Kidney (tissue), 14 donors: ENCODE measurements around the gene MAP3K14. TPM values are rescaled to one million over a fixed set of nuclear protein-coding genes. Genes with fewer than 3 reads are reported as not detected.

Source experiments
- DNase-seq, 5 donors: peaks; one replicate each; pipeline ENCODE4 v3.0.0-alpha.2; 2013 to 2020
- FAIRE-seq: peaks from 2 replicates; lab custom pipeline; 2012; peaks lifted over from hg19 to GRCh38; lab: Jason Lieb, UNC
- H3K27ac ChIP-seq, 2 donors: one replicate each; pipeline ENCODE4 v1.7.0; 2013; ENCODE audit warnings: low read depth in 2 of 2, low read length in 2 of 2, inconsistent platforms in 1 of 2
- H3K27me3 ChIP-seq: one replicate; pipeline ENCODE4 v1.7.1; 2013; ENCODE audit warnings: low read length, inconsistent platforms; ENCODE audit not compliant: control insufficient read depth, insufficient read depth
- H3K36me3 ChIP-seq, 3 donors: one replicate each; pipeline versions ENCODE4 v1.7.0 to v1.7.1; 2013; ENCODE audit warnings: low read length in 3 of 3, control low read depth in 1 of 3, inconsistent platforms in 1 of 3; ENCODE audit not compliant: insufficient read depth in 3 of 3, control insufficient read depth in 2 of 3
- H3K4me1 ChIP-seq, 3 donors: one replicate each; pipeline versions ENCODE4 v1.7.0 to v1.7.1; 2013; ENCODE audit warnings: low read length in 3 of 3, inconsistent platforms in 1 of 3, low read depth in 1 of 3; ENCODE audit not compliant: control insufficient read depth in 2 of 3, insufficient read depth in 2 of 3
- H3K4me3 ChIP-seq, 3 donors: one replicate each; pipeline versions ENCODE4 v1.7.0 to v1.8.1; 2013; ENCODE audit warnings: low read length in 3 of 3, control low read depth in 1 of 3, inconsistent platforms in 1 of 3
- H3K9ac ChIP-seq, 3 donors: one replicate each; pipeline versions ENCODE4 v1.7.0 to v1.7.1; 2013; ENCODE audit warnings: low read length in 3 of 3, control low read depth in 1 of 3, inconsistent platforms in 1 of 3
- H3K9me3 ChIP-seq, 3 donors: one replicate each; pipeline versions ENCODE4 v1.7.0 to v1.7.1; 2013; ENCODE audit warnings: low read length in 3 of 3, control low read depth in 1 of 3, inconsistent platforms in 1 of 3; ENCODE audit not compliant: control insufficient read depth in 2 of 3, insufficient read depth in 1 of 3
- CTCF ChIP-seq: IDR thresholded peaks from 3 replicates; pipeline ENCODE4 v1.5.1; 2012; ENCODE audit warnings: mild to moderate bottlenecking, moderate library complexity, borderline replicate concordance; ENCODE audit not compliant: insufficient read depth; ENCODE audit errors: extremely low read depth
- intact Hi-C: fragments of 100-400 bp; cut with DNase I; formaldehyde crosslinking; loops from one replicate; pipeline ENCODE4 v1.11.1; 2022
- polyA plus RNA-seq: library from polyadenylated mRNA; stranded (reverse); fragments of 350-450 nt; fragmentation: Illumina TruSeq; extraction: RNeasy Lipid Tissue Mini Kit (QIAGEN cat#74804); gene quantifications from one replicate; pipeline ENCODE4 v1.2.3, GENCODE V29; 2014; ENCODE audit warnings: low read depth, low replicate concordance; ENCODE audit not compliant: insufficient read depth
- total RNA-seq: library from RNA; stranded (reverse); fragmentation: NEBNext Ultra II Directional; extraction: Animal tissue kit (Norgen Biotek cat#: 25700); gene quantifications from one replicate; pipeline ENCODE4 v1.2.1, GENCODE V29; 2021
- donor health status: control.
- donor health status: control.
- donor health status: control.
- donor health status: control.
- donor health status: control.
- donor health status: DM: yes; HTN: yes; CAD: no.
- donor health status: Normal renal cell carcinoma (clear cell type).

The MAP3K14 gene
- total and polyA plus RNA-seq, 2 donors from 2014 or later: 7.6 to 24.5 TPM

GRCh38 chr17:45261577-45262515 lies 55.0 kb downstream of the MAP3K14 start, which contains the start of gene SPATA32:
Gene SPATA32, minus strand, starts transcription at chr17:45262094. Its CDS starts 78 bp downstream, at chr17:45262016.
- Histone ChIP-seq H3K27me3 (no peaks in the 10 kb centered on the region), H3K9me3 (no peaks in the 10 kb centered on the region), H3K4me3 (peak within 1 kb of the TSS; percentile 12 to 68 (median 55)), H3K36me3 (peaks cover 0 to 26% (median 17%) of the 10 kb centered on the region in 3 donors), H3K27ac (no peak within 1 kb of the TSS), H3K9ac (peak within 1 kb of the TSS in 1 of 3 donors; percentile 65), H3K4me1 (peaks cover 0 to 12% (median 0%) of the 10 kb centered on the region in 3 donors)
- FAIRE-seq (no peak), DNase-seq (peak; percentile 62 to 85 (median 76))
- intact Hi-C loops: no loop called here
- no peak for TF ChIP-seq CTCF

- Histone ChIP-seq H3K27ac (no peak overlapping the region), H3K9ac (no peak overlapping the region), H3K4me3 (no peak overlapping the region), H3K27me3 (no peaks in the 10 kb centered on the region), H3K36me3 (peaks cover 0 to 15% (median 12%) of the 10 kb centered on the region in 3 donors), H3K9me3 (no peaks in the 10 kb centered on the region), H3K4me1 (peaks cover 0 to 12% (median 0%) of the 10 kb centered on the region in 3 donors)
- DNase-seq (no peak), FAIRE-seq (no peak)
- intact Hi-C loops: no loop called here
- no peak for TF ChIP-seq CTCF
These were observed 56.5 kb downstream of the MAP3K14 start for GRCh38 chr17:45260204-45260783.

GRCh38 chr17:45258981-45259380 lies 57.8 kb downstream of the MAP3K14 start:
- FAIRE-seq: no peak
- intact Hi-C loops: no loop called here
- H3K9me3 ChIP-seq: no peaks in the 10 kb centered on the region
- no peak overlapping the region for H3K9ac ChIP-seq
- no peak for DNase-seq
- H3K27ac ChIP-seq: no peak overlapping the region
- peaks cover 0 to 12% (median 0%) of the 10 kb centered on the region in 3 donors for H3K4me1 ChIP-seq
- no peaks in the 10 kb centered on the region for H3K27me3 ChIP-seq
- H3K4me3 ChIP-seq: no peak overlapping the region
- H3K36me3 ChIP-seq: peaks cover 0 to 7% (median 3%) of the 10 kb centered on the region in 3 donors
- no peak for TF ChIP-seq CTCF
